Mesodermal cell (in vitro differentiated cells): ENCODE data around the gene TFAP2B. TPM values are rescaled to one million over a fixed set of nuclear protein-coding genes. Genes with fewer than 3 reads are reported as not detected.

Source experiments
- H3K27ac ChIP-seq: 2 replicates; pipeline ENCODE4 v1.7.0; 2013; ENCODE audit warnings: mild to moderate bottlenecking, low read depth, low read length, moderate library complexity; ENCODE audit not compliant: severe bottlenecking
- H3K36me3 ChIP-seq: 2 replicates; pipeline ENCODE4 v1.7.1; 2013; ENCODE audit warnings: mild to moderate bottlenecking, low read length, moderate library complexity; ENCODE audit not compliant: control insufficient read depth, insufficient read depth
- H3K4me1 ChIP-seq: one replicate; pipeline ENCODE4 v1.7.1; 2013; ENCODE audit warnings: mild to moderate bottlenecking, low read length; ENCODE audit not compliant: insufficient read depth, control insufficient read depth, poor library complexity, severe bottlenecking
- H3K4me3 ChIP-seq: 2 replicates; pipeline ENCODE4 v1.7.0; 2013; ENCODE audit warnings: low read length, control low read depth, mild to moderate bottlenecking; ENCODE audit not compliant: insufficient read depth, poor library complexity, severe bottlenecking; ENCODE audit errors: extremely low read depth
- H3K9me3 ChIP-seq: 2 replicates; pipeline ENCODE4 v1.7.1; 2013; ENCODE audit warnings: mild to moderate bottlenecking, low read length, moderate library complexity; ENCODE audit not compliant: control insufficient read depth
- WGBS, 2 experiments: methylation state at CpG; one replicate each; pipeline ENCODE4 v1.1.5; 2013; ENCODE audit warnings: missing lambda C conversion rate in 2 of 2; ENCODE audit not compliant: insufficient coverage in 2 of 2; 5-methylcytosine and 5-hydroxymethylcytosine counted together
- polyA plus RNA-seq, 2 experiments: library from polyadenylated mRNA; stranded (reverse); fragments of 50-300 nt; gene quantifications; one replicate each; pipeline ENCODE4 v1.2.3, GENCODE V29; 2013

Gene TFAP2B
- 3.1 TPM for polyA plus RNA-seq (2013, experiment 1 of 2)
- 2.0 TPM for polyA plus RNA-seq (2013, experiment 2 of 2)

DNA sequence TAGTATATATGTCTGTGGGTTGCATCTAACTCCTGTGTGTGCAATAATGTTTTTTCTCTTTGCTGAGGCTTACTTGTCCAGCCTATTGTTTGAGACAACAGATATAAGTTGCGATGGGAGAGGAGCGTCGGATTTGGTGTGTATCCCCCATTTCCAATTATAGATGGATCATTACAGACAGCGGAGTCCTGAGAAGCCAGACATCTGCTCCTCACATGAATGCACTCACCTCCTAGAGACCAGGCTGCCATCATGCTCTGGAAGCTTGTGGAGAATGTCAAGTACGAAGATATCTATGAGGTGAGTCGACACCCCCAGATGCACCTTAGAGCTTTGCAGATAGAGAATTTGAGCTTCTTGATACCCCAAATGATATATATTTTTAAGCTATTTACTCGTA, at the start of gene TFAP2B:
TFAP2B (plus strand) TSS at position 199 of the 400 bp plus-strand sequence; CDS start at position 220, 21 bp downstream.
- no peaks in the 10 kb centered on the region for H3K9me3 ChIP-seq
- no CpG with 5 or more reads among the region's 7 CpGs for WGBS, 2 experiments
- peak within 1 kb of the TSS; percentile 18 for H3K4me3 ChIP-seq
- no peak within 1 kb of the TSS for H3K27ac ChIP-seq
- H3K36me3 ChIP-seq, result no peaks in the 10 kb centered on the region
- no peaks in the 10 kb centered on the region for H3K4me1 ChIP-seq

- H3K4me3 ChIP-seq, result no peak overlapping the region
- no peaks in the 10 kb centered on the region for H3K36me3 ChIP-seq
- no peak overlapping the region for H3K27ac ChIP-seq
- H3K9me3 ChIP-seq, result no peaks in the 10 kb centered on the region
- no peaks in the 10 kb centered on the region for H3K4me1 ChIP-seq
These were observed 40.0 kb upstream of the TFAP2B start for GRCh38 chr6:50778696-50779095.

DNA sequence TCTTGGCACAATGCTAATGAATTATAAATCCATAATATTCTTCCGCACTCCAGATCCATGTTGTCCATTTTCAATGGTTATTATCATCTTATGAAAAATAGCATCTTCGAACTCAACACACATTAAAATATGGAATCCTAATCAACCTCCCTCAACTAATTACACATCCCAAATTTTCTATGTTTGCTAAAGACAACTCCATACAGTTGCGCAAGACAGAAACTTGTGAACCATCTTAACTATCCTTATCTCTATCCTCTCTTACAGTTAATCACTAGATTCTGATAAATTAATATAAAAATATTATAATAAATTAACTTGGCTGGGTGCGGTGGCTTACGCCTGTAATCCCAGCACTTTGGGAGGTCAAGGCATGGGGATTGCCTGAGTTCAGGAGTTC, 38.3 kb upstream of the TFAP2B start:
- Histone ChIP-seq H3K4me1 (no peaks in the 10 kb centered on the region), H3K36me3 (no peaks in the 10 kb centered on the region), H3K27ac (no peak overlapping the region), H3K9me3 (no peaks in the 10 kb centered on the region), H3K4me3 (no peak overlapping the region)
- 86% methylated on average over 1 of the region's 5 CpGs; no CpG with 5 or more reads in 1 of the 2 experiments for WGBS, 2 experiments

- H3K4me1 ChIP-seq, result no peaks in the 10 kb centered on the region
- H3K27ac ChIP-seq, result no peak overlapping the region
- no peaks in the 10 kb centered on the region for H3K9me3 ChIP-seq
- no peaks in the 10 kb centered on the region for H3K36me3 ChIP-seq
- 29% methylated on average over 1 of the region's 1 CpG; no CpG with 5 or more reads in 1 of the 2 experiments for WGBS, 2 experiments
- H3K4me3 ChIP-seq, result no peak overlapping the region
These were observed 32.8 kb upstream of the TFAP2B start for GRCh38 chr6:50785921-50786320.

GRCh38 chr6:50791900-50792508, 26.7 kb upstream of the TFAP2B start:
- no peaks in the 10 kb centered on the region for H3K4me1 ChIP-seq
- H3K4me3 ChIP-seq, result no peak overlapping the region
- no peak overlapping the region for H3K27ac ChIP-seq
- 20% methylated on average over 1 of the region's 3 CpGs; no CpG with 5 or more reads in 1 of the 2 experiments for WGBS, 2 experiments
- no peaks in the 10 kb centered on the region for H3K36me3 ChIP-seq
- H3K9me3 ChIP-seq, result no peaks in the 10 kb centered on the region

GRCh38 chr6:50792771-50793170, 25.9 kb upstream of the TFAP2B start:
- no peaks in the 10 kb centered on the region for H3K9me3 ChIP-seq
- no peak overlapping the region for H3K27ac ChIP-seq
- H3K36me3 ChIP-seq, result no peaks in the 10 kb centered on the region
- no peaks in the 10 kb centered on the region for H3K4me1 ChIP-seq
- H3K4me3 ChIP-seq, result no peak overlapping the region
- no CpG with 5 or more reads among the region's 1 CpG for WGBS, 2 experiments

DNA sequence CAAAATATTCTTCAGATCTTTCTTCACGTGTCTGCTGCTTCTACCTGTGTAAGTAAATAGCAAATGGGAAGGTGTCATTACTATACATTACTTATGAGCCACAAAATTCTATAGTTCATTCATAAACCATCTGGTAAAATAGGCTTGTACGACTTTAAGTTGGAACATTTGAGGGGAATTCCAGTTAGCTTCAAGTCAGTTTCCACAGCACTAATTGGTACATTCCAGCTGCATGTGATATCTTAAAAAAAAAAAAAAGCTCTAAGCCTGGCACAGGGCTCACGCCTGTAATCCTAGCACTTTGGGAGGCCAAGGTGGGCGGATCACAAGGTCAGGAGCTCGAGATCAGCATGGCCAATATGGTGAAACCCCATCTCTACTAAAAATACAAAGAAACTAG, 23.1 kb upstream of the TFAP2B start:
- WGBS, 2 experiments, result 75% methylated on average over 3 of the region's 5 CpGs; no CpG with 5 or more reads in 1 of the 2 experiments
- Histone ChIP-seq H3K4me1 (no peaks in the 10 kb centered on the region), H3K36me3 (no peaks in the 10 kb centered on the region), H3K27ac (no peak overlapping the region), H3K9me3 (no peaks in the 10 kb centered on the region), H3K4me3 (no peak overlapping the region)

- Histone ChIP-seq H3K27ac (no peak overlapping the region), H3K9me3 (no peaks in the 10 kb centered on the region), H3K4me1 (no peaks in the 10 kb centered on the region), H3K4me3 (no peak overlapping the region), H3K36me3 (no peaks in the 10 kb centered on the region)
These were observed 14.4 kb upstream of the TFAP2B start for GRCh38 chr6:50804283-50804682.

- H3K36me3 ChIP-seq, result no peaks in the 10 kb centered on the region
- no peaks in the 10 kb centered on the region for H3K9me3 ChIP-seq
- H3K27ac ChIP-seq, result no peak overlapping the region
- H3K4me3 ChIP-seq, result no peak overlapping the region
- no peaks in the 10 kb centered on the region for H3K4me1 ChIP-seq
These were observed 11.6 kb upstream of the TFAP2B start for GRCh38 chr6:50807035-50807434.

DNA sequence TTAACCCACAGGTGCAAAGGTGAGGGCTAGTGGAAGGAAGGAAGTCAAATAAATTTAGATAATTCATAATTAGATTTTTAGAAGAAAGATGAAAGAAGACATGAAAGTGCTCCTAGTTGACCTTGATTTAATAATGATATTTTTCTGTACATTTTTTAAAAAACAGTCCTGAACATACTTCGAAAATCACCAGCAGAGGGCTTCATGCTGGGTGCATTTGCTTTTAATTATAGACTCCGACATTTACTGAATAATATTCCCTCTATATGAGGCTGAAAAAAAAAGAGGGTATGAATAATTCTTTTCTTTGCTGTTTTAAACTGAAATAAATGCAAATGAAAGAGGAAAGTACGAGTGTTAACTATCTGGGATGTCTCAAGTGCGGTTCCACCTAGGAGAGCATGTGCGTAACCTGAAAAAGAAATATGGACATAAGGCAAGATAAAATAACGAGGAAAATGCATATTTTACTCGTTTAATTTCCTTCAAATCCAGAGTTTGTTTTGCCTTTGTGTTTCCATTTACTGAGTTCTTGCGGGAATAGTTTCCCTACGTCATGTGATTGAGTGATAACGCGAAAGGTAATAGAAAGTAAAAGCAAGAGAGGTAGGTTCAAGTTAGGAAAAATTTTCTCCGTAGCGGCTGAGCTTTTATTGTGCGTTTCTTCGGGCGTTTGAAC, 3.1 kb upstream of the TFAP2B start:
- no peak overlapping the region for H3K27ac ChIP-seq
- H3K36me3 ChIP-seq, result no peaks in the 10 kb centered on the region
- H3K4me1 ChIP-seq, result no peaks in the 10 kb centered on the region
- peak overlapping the region; percentile 18 for H3K4me3 ChIP-seq
- WGBS, 2 experiments, result 8 to 10% methylated on average over 6 to 8 of the region's 16 CpGs
- H3K9me3 ChIP-seq, result no peaks in the 10 kb centered on the region

DNA sequence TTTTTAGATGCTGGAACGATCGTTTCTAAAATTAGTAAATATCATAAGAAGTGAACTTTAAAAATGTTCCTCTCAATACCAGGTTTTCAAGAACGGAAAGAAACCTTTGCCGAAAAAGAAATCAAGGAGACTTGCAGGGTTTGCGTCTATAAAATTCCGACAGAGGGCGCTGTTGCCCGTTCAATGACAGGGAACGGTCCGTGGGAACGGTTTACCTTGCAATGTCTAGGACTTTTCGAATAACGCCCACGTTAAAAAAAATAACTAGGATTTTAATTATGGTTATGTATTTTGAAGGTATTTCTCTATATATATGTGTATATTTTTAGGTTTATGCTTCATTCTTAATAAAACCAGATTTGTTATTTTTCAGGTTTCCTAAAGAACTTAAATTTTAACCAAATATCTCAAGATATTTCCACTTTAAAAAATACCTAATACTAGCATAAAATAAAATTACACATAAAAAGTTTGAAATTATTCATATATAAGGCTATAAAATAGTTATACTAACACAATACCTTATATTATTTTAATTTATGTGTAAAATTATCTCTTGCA, 2.5 kb upstream of the TFAP2B start:
- Histone ChIP-seq H3K4me1 (no peaks in the 10 kb centered on the region), H3K9me3 (no peaks in the 10 kb centered on the region), H3K27ac (no peak overlapping the region), H3K4me3 (peak overlapping the region; percentile 18), H3K36me3 (no peaks in the 10 kb centered on the region)
- 0 to 7% methylated on average over 5 to 9 of the region's 14 CpGs for WGBS, 2 experiments
